Measurements from ENCODE around the gene UTP11. TPM values are rescaled to one million over a fixed set of nuclear protein-coding genes. Genes with fewer than 3 reads are reported as not detected.

Gene UTP11
- total and polyA plus RNA-seq, 4 donors: 11.0 to 17.8 (median 11.8) TPM

DNA sequence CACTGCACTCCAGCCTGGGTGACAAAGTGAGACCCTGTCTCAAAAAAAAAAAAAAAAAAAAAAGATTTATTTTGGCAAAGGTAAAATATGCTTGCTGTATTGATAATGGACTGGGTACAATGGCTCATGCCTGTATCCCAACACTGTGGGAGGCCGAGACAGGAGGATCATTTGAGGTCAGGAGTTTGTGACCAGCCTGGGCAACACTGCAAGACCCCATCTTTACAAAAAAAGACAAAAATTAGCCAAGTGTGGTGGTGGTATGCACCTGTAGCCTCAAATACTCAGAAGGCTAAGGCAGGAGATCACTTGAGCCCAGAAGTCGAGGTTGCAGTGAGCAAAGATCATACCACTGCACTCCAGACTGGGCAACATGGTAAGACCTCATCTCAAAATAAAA, 29.0 kb upstream of the UTP11 start (continued):
- TF ChIP-seq, protein P1, sequence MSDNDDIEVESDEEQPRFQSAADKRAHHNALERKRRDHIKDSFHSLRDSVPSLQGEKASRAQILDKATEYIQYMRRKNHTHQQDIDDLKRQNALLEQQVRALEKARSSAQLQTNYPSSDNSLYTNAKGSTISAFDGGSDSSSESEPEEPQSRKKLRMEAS (IDR thresholded peaks at IDR 0.05): no peak

DNA sequence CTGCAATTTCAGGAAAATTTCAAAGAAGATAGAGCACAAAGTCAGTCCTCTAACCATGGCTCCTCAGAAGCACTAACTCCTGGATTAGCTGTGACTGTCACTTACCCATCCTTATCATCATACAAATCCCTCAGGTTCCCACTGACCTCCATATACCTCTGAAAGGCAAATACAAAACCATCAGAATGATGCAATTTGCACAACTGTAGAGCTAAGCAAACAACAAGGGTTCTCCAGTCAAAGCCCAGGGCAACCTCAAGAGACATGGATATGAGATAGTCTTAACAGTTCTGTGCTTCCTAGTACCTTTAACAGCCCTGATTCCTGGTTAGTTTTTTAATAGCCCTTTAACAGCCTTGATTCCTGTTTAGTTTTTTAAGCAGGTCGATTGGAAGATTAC, 24.9 kb upstream of the UTP11 start:
- no peak overlapping the region for H3K9ac ChIP-seq (ENCODE audit: low read depth in 1 of 2, low read length in 2 of 2)
- no peak for DNase-seq (ENCODE audit: low spot score)
- H3K36me3 ChIP-seq (ENCODE audit: control insufficient read depth in 4 of 4, insufficient read depth in 3 of 4, low read depth in 1 of 4, low read length in 3 of 4): peaks cover 19 to 39% (median 26%) of the 10 kb centered on the region in 4 donors
- peak in 1 of 2 donors; percentile 8 for TF ChIP-seq HNF4A (conservative IDR thresholded peaks at IDR 0.05)
- TF ChIP-seq, protein P2, sequence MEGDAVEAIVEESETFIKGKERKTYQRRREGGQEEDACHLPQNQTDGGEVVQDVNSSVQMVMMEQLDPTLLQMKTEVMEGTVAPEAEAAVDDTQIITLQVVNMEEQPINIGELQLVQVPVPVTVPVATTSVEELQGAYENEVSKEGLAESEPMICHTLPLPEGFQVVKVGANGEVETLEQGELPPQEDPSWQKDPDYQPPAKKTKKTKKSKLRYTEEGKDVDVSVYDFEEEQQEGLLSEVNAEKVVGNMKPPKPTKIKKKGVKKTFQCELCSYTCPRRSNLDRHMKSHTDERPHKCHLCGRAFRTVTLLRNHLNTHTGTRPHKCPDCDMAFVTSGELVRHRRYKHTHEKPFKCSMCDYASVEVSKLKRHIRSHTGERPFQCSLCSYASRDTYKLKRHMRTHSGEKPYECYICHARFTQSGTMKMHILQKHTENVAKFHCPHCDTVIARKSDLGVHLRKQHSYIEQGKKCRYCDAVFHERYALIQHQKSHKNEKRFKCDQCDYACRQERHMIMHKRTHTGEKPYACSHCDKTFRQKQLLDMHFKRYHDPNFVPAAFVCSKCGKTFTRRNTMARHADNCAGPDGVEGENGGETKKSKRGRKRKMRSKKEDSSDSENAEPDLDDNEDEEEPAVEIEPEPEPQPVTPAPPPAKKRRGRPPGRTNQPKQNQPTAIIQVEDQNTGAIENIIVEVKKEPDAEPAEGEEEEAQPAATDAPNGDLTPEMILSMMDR (IDR thresholded peaks at IDR 0.05; ENCODE audit: low read depth, low read length, missing input control): no peak
- no peak for TF ChIP-seq NR2F2 (IDR thresholded peaks at IDR 0.05)
- no peak for TF ChIP-seq FOXA2 (IDR thresholded peaks at IDR 0.05)
- no peak for TF ChIP-seq FOXA1 (IDR thresholded peaks at IDR 0.05)
- TF ChIP-seq, protein P3, sequence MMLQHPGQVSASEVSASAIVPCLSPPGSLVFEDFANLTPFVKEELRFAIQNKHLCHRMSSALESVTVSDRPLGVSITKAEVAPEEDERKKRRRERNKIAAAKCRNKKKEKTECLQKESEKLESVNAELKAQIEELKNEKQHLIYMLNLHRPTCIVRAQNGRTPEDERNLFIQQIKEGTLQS (IDR thresholded peaks at IDR 0.05): peak; percentile 64
- no peak for TF ChIP-seq HNF4G (IDR thresholded peaks at IDR 0.05)
- TF ChIP-seq, protein P4, sequence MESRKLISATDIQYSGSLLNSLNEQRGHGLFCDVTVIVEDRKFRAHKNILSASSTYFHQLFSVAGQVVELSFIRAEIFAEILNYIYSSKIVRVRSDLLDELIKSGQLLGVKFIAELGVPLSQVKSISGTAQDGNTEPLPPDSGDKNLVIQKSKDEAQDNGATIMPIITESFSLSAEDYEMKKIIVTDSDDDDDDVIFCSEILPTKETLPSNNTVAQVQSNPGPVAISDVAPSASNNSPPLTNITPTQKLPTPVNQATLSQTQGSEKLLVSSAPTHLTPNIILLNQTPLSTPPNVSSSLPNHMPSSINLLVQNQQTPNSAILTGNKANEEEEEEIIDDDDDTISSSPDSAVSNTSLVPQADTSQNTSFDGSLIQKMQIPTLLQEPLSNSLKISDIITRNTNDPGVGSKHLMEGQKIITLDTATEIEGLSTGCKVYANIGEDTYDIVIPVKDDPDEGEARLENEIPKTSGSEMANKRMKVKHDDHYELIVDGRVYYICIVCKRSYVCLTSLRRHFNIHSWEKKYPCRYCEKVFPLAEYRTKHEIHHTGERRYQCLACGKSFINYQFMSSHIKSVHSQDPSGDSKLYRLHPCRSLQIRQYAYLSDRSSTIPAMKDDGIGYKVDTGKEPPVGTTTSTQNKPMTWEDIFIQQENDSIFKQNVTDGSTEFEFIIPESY (IDR thresholded peaks at IDR 0.05): no peak
- TF ChIP-seq, protein P1 (IDR thresholded peaks at IDR 0.05): no peak
- TF ChIP-seq, protein P5, sequence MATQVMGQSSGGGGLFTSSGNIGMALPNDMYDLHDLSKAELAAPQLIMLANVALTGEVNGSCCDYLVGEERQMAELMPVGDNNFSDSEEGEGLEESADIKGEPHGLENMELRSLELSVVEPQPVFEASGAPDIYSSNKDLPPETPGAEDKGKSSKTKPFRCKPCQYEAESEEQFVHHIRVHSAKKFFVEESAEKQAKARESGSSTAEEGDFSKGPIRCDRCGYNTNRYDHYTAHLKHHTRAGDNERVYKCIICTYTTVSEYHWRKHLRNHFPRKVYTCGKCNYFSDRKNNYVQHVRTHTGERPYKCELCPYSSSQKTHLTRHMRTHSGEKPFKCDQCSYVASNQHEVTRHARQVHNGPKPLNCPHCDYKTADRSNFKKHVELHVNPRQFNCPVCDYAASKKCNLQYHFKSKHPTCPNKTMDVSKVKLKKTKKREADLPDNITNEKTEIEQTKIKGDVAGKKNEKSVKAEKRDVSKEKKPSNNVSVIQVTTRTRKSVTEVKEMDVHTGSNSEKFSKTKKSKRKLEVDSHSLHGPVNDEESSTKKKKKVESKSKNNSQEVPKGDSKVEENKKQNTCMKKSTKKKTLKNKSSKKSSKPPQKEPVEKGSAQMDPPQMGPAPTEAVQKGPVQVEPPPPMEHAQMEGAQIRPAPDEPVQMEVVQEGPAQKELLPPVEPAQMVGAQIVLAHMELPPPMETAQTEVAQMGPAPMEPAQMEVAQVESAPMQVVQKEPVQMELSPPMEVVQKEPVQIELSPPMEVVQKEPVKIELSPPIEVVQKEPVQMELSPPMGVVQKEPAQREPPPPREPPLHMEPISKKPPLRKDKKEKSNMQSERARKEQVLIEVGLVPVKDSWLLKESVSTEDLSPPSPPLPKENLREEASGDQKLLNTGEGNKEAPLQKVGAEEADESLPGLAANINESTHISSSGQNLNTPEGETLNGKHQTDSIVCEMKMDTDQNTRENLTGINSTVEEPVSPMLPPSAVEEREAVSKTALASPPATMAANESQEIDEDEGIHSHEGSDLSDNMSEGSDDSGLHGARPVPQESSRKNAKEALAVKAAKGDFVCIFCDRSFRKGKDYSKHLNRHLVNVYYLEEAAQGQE (IDR thresholded peaks at IDR 0.05): no peak
- TF ChIP-seq RXRA (IDR thresholded peaks at IDR 0.05): peak in 1 of 2 donors; percentile 19
- no peak for TF ChIP-seq TAF1 (conservative IDR thresholded peaks at IDR 0.05)
- H3K4me3 ChIP-seq (ENCODE audit: low read depth in 1 of 3, low read length in 3 of 3): no peak overlapping the region
- peaks cover 8 to 18% (median 14%) of the 10 kb centered on the region in 4 donors for H3K4me1 ChIP-seq (ENCODE audit: control insufficient read depth in 4 of 4, insufficient read depth in 4 of 4, low read length in 3 of 4)
- no peaks in the 10 kb centered on the region for H3K27me3 ChIP-seq (ENCODE audit: control insufficient read depth in 4 of 4, insufficient read depth in 4 of 4, low read length in 3 of 4)
- no peak overlapping the region for H3K27ac ChIP-seq (ENCODE audit: low read depth in 1 of 2, low read length in 2 of 2)
- WGBS: 24% methylated on average over 1 of the region's 1 CpG
- H3K9me3 ChIP-seq (ENCODE audit: control insufficient read depth in 4 of 4, low read length in 3 of 4): no peaks in the 10 kb centered on the region
